ENCODE results near the gene PAK6.

PAK6 gene

GRCh38 chr15:40292246-40292645, 53.4 kb downstream of the PAK6 start:
- no peak for TF ChIP-seq CTCF (IDR thresholded peaks at IDR 0.05)
- no peak for DNase-seq (ENCODE audit: low spot score)
- Histone ChIP-seq H3K4me3 (no peak overlapping the region), H3K27ac (no peak overlapping the region)

- no peak for TF ChIP-seq CTCF (IDR thresholded peaks at IDR 0.05)
- DNase-seq (ENCODE audit: low spot score) = no peak
- H3K27ac ChIP-seq = no peak overlapping the region
- no peak overlapping the region for H3K4me3 ChIP-seq
These were observed 54.1 kb downstream of the PAK6 start for GRCh38 chr15:40293006-40293405.

DNA sequence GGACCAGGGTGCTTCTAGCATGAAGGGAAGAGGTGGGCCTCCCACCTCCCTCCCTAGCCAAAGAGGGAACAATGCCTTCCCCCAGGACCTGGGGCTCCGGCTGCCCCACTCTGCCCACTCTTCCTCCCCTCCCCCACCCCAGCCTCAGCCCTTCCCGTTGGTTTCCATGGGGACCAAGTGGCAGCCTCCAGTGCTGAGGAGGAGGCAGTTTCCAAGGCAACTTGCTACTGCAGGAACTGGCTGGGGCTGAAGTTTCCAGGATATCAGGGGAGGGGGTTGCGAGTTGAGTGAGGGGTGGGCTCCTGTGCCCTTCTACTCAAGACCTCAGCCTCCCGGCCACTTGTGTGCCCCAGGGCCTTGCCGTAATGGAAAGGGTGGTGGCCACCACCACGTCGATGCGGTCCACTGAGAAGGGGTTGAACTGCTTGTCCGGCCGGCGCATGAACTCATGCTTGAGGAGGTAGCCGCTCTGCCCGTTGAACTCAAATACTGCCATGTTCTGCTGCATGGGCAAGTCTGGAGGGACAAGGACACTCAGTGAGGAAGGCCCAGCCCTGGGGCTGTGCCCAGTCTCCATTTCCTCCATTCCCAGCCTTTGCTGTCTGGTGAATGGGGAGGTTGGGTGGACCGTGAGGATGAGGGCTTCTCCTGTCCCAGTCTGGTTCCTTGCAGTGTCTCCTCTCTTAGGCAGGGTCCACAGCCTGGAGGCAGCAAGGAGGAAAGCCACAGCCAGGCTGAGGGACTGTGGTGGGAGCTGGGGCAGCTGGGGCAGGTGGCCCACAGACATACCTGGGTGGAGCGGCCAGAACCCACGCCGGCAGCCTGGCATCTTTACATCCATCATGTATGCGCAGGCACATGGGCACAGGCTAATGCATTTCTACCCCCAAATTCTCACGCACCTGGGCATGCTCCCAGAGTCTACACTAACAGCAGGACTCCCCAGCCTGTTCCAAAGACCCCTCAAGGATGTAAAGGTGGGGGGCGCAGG, 55.3 kb downstream of the PAK6 start:
- no peak for DNase-seq (ENCODE audit: low spot score)
- no peak for TF ChIP-seq CTCF (IDR thresholded peaks at IDR 0.05)
- H3K4me3 ChIP-seq = no peak overlapping the region
- H3K27ac ChIP-seq = no peak overlapping the region

GRCh38 chr15:40295297-40295696, 56.4 kb downstream of the PAK6 start:
- Histone ChIP-seq H3K27ac (no peak overlapping the region), H3K4me3 (no peak overlapping the region)
- DNase-seq (ENCODE audit: low spot score) = no peak
- TF ChIP-seq CTCF (IDR thresholded peaks at IDR 0.05) = no peak

DNA sequence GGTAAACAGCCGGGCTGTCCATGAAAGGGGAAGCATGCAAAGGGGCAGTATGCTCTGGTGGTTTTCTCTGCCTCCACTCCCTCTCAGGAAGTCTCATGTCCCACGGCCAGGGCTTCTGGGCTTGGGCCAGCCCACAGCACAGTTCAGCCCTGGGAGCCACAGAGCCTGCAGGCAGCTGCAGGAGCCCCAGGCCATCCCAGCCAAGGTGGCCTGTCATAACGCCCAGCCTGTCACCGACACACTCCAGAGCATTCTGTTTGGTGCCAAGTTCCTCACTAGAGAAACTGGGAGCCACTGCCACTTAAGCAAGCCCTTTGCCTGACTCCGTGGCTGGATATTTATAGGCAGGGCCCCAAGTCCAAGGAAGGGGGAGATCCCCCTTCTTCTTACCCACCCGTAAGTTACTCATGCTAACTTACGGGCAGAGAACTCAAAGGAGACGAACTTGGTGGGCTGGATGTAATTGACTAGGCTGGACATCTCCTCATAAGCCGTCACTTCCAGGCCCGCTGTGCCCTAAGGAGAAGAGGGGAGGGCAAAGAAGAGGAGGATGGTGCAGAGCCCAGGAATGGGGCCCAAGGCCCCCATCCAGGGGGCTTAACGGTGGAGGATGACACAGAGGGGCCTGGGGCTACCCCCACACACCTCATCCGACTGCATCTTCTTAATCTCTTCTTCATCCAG, 57.2 kb downstream of the PAK6 start:
- no peak for DNase-seq (ENCODE audit: low spot score)
- Histone ChIP-seq H3K27ac (no peak overlapping the region), H3K4me3 (no peak overlapping the region)
- no peak for TF ChIP-seq CTCF (IDR thresholded peaks at IDR 0.05)

DNA sequence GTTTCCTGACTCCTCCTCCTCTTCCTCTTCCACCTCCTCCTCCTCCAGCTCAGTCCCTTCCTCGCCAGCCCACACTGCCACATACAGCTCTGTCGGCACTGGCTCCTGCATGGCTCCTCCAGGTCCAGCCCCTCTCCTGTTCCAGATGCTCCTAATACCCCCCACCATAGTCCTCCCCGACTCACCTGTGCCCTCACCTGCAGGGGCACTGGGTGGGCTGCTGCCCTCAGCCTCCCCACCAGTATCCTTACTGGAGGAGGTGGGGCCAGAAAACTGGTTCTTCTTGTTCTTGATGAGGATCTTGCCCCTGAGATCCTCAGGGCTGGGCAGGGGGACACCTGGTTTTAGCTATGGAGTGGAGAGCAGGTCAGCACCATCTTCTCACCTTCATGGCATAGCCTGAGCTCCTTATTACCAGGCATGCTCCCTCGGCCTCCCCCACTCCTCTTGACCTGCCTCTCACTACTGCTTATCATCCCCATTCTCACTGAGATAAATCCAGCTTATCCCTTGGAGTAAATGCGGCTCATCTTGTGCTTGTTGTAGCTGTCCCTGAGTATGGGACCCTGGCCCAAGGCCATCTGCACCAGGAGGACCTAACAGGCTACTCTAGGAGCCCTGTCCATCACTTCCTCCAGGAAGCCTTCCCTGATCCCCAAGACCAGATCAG, 57.8 kb downstream of the PAK6 start:
- no peak overlapping the region for H3K27ac ChIP-seq
- TF ChIP-seq CTCF (IDR thresholded peaks at IDR 0.05) = no peak
- no peak overlapping the region for H3K4me3 ChIP-seq
- DNase-seq (ENCODE audit: low spot score) = no peak

Measured in coronary artery (tissue), 2 donors.